K562 (cell line): Measurements from ENCODE around the gene ZCCHC9. TPM values are rescaled to one million over a fixed set of nuclear protein-coding genes. Genes with fewer than 3 reads are reported as not detected.

Source experiments
- CHD4 ChIP-seq: fragments of 200-600 bp; sonication (generic); IDR thresholded peaks from 3 replicates; pipeline ENCODE4 v1.6.1; 2012; ENCODE audit warnings: low read depth, mild to moderate bottlenecking, mixed read lengths, low read length, inconsistent platforms; ENCODE audit not compliant: insufficient read depth, insufficient replicate concordance, poor library complexity, severe bottlenecking
- FOXM1 ChIP-seq, 2 experiments: fragments of 450-650 bp in 1 of 2; sonication (generic) in 1 of 2; formaldehyde crosslinking in 1 of 2; IDR thresholded peaks; 2 replicates each; pipeline versions ENCODE4 v1.6.1 to v1.9.0; 2017 to 2022; ENCODE audit warnings: low read depth in 2 of 2, mild to moderate bottlenecking in 2 of 2, missing genetic modification reagents in 1 of 2, moderate library complexity in 1 of 2
- NCOA1 ChIP-seq: fragments of 450-650 bp; IDR thresholded peaks from 2 replicates; pipeline ENCODE4 v1.6.1; 2016; ENCODE audit warnings: low read depth
- PCBP1 ChIP-seq: fragments of 200-400 bp; formaldehyde crosslinking; IDR thresholded peaks from 2 replicates; pipeline ENCODE4 v1.6.1; 2018; ENCODE audit warnings: mild to moderate bottlenecking, low read depth, low read length; ENCODE audit not compliant: poor library complexity, severe bottlenecking
- SIX5 ChIP-seq, 2 experiments: IDR thresholded peaks; 2 replicates each; pipeline ENCODE4 v1.6.1; 2011; ENCODE audit warnings: low read length in 2 of 2, borderline replicate concordance in 1 of 2, low read depth in 1 of 2, mild to moderate bottlenecking in 1 of 2, moderate library complexity in 1 of 2; ENCODE audit not compliant: insufficient read depth in 1 of 2
- SMARCB1 ChIP-seq: IDR thresholded peaks from 2 replicates; pipeline ENCODE4 v1.6.1; 2011; ENCODE audit warnings: improper control_type of control experiment, low read depth; ENCODE audit not compliant: insufficient read length
- ZNF274 ChIP-seq: IDR thresholded peaks from 2 replicates; pipeline ENCODE4 v1.6.1; 2011; ENCODE audit warnings: low read depth, mild to moderate bottlenecking, low read length, moderate library complexity, borderline replicate concordance
- ZNF318 ChIP-seq, 2 experiments: fragments of 450-650 bp; IDR thresholded peaks; 2 replicates each; pipeline ENCODE4 v1.6.1; 2016; ENCODE audit warnings: mild to moderate bottlenecking in 2 of 2, borderline replicate concordance in 1 of 2, low read depth in 1 of 2, moderate library complexity in 1 of 2
- ZNF507 ChIP-seq: conservative IDR thresholded peaks from 2 replicates; pipeline ENCODE4 v1.6.1; 2017; ENCODE audit warnings: missing genetic modification characterization, missing compliant biosample characterization
- ZNF561 ChIP-seq: fragments of 450-650 bp; formaldehyde crosslinking; conservative IDR thresholded peaks from 2 replicates; pipeline ENCODE4 v1.4.0; 2020; ENCODE audit warnings: mild to moderate bottlenecking, moderate library complexity
- polyA plus RNA-seq, 8 experiments: library from polyadenylated mRNA; depleted of rRNA in 4 of 8; stranded (reverse) in 5 of 8; unstranded in 3 of 8; fragments of >200 nt; fragmentation: Nextera tagmentation in 2 of 8; fragmentation: Illumina TruSeq in 1 of 8; extraction: Ambion mirVana in 2 of 8; extraction: Trizol in 1 of 8; gene quantifications; 2 replicates each; pipeline versions ENCODE4 v1.2.1 to v1.2.3, GENCODE V29; 2011 to 2014; ENCODE audit warnings: inconsistent platforms in 1 of 8, missing spikeins in 1 of 8
- total RNA-seq, 7 experiments: library from RNA; depleted of rRNA in 6 of 7; stranded (reverse); fragments of >200 nt in 6 of 7; fragmentation: Illumina TruSeq in 2 of 7; extraction: Trizol in 2 of 7; gene quantifications; 2 replicates each; pipeline versions ENCODE4 v1.2.1 to v1.2.3, GENCODE V29; 2011 to 2021; ENCODE audit warnings: low replicate concordance in 1 of 7
- TF ChIP-seq, protein P1 (sequence below): fragments of 200-800 bp; sonication (Bioruptor generic); IDR thresholded peaks from 2 replicates; pipeline ENCODE4 v1.6.1; 2016; ENCODE audit warnings: missing genetic modification characterization, missing compliant biosample characterization

ZCCHC9 gene
- total and polyA plus RNA-seq, 9 of the 15 experiments (the other 6 are each of a cell fraction or from before 2014, with no cell fraction given), result 40.3 to 95.3 (median 59.9) TPM

DNA sequence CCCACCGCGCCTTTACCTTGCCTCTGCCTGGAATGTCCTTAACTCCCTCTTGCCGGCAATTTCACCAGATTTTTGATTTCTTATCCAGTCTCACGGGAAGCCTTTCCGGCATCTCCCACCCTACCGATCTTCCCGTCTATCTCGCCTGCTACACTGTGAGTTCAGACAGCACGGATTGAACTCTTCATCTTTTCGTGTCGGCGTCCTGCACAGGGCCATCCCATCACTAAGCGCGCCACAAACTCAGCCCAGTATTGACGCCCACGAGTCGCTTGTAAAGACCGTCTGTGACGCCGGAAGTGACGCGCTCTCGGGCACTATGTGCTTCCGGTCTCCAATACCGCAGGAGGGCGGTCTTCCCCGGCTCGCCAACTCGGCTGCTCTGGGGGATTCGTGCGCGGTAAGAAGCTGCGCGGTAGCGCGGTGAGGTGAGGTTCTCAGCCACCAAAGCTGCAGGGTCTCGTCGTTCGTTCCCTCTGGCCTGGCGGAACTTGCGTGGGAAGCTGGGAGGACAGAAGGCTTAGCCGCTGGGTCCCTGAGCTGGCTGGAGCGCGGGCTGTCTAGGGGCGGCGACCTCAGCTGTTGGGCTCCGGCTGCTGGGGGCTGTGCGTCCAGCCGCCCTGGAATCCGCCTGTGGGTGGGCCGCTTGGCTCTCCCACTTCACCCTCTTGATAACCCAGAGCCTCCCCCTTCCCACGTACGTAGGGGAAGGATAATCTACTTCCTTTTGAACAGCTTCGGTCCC lies at the start of gene ZCCHC9 (continued):
- TF ChIP-seq ZNF507 (tag) (no peak), ZNF274 (no peak), NCOA1 (peak; percentile 51; the same call in 1 of the 2 replicates), ZNF318 (IDR thresholded peaks at IDR 0.05; ENCODE audit: borderline replicate concordance in 1 of 2, low read depth in 1 of 2) (0 out of 4 replicates have a peak, but pooled peaks of 1 of the 2 experiments have one; percentile 28), CHD4 (no peak), ZNF561 (no peak), FOXM1 (IDR thresholded peaks at IDR 0.05; ENCODE audit: low read depth) (no peak), FOXM1 (CRISPR knock-in tag; IDR thresholded peaks at IDR 0.05; ENCODE audit: low read depth) (no peak), PCBP1 (no peak), SIX5 (IDR thresholded peaks at IDR 0.05; ENCODE audit: borderline replicate concordance in 1 of 2, insufficient read depth in 1 of 2, low read depth in 1 of 2, low read length in 2 of 2) (peak in 1 of 2 experiments; percentile 3; a peak in 1 of 4 replicates), SMARCB1 (no peak)
- TF ChIP-seq, protein P1, sequence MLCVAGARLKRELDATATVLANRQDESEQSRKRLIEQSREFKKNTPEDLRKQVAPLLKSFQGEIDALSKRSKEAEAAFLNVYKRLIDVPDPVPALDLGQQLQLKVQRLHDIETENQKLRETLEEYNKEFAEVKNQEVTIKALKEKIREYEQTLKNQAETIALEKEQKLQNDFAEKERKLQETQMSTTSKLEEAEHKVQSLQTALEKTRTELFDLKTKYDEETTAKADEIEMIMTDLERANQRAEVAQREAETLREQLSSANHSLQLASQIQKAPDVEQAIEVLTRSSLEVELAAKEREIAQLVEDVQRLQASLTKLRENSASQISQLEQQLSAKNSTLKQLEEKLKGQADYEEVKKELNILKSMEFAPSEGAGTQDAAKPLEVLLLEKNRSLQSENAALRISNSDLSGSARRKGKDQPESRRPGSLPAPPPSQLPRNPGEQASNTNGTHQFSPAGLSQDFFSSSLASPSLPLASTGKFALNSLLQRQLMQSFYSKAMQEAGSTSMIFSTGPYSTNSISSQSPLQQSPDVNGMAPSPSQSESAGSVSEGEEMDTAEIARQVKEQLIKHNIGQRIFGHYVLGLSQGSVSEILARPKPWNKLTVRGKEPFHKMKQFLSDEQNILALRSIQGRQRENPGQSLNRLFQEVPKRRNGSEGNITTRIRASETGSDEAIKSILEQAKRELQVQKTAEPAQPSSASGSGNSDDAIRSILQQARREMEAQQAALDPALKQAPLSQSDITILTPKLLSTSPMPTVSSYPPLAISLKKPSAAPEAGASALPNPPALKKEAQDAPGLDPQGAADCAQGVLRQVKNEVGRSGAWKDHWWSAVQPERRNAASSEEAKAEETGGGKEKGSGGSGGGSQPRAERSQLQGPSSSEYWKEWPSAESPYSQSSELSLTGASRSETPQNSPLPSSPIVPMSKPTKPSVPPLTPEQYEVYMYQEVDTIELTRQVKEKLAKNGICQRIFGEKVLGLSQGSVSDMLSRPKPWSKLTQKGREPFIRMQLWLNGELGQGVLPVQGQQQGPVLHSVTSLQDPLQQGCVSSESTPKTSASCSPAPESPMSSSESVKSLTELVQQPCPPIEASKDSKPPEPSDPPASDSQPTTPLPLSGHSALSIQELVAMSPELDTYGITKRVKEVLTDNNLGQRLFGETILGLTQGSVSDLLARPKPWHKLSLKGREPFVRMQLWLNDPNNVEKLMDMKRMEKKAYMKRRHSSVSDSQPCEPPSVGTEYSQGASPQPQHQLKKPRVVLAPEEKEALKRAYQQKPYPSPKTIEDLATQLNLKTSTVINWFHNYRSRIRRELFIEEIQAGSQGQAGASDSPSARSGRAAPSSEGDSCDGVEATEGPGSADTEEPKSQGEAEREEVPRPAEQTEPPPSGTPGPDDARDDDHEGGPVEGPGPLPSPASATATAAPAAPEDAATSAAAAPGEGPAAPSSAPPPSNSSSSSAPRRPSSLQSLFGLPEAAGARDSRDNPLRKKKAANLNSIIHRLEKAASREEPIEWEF (CRISPR knock-in tag), result no peak
